ENCODE measurements around the gene ERMP1.

ERMP1 gene

GRCh38 chr9:5817862-5818261, 15.1 kb downstream of the ERMP1 start:
- Histone ChIP-seq H3K27me3 (ENCODE audit: control insufficient read depth in 1 of 2, insufficient read depth in 1 of 2, low read length in 2 of 2) (no peaks in the 10 kb centered on the region), H2AFZ (ENCODE audit: low read depth, low read length) (no peak overlapping the region), H3K23ac (ENCODE audit: low read length in 2 of 2) (no peak overlapping the region), H3K4me1 (ENCODE audit: control insufficient read depth, insufficient read depth, low read depth, low read length) (no peaks in the 10 kb centered on the region), H3K14ac (ENCODE audit: low read length in 2 of 2) (no peak overlapping the region), H3K27ac (ENCODE audit: low read length, poor library complexity, severe bottlenecking) (no peak overlapping the region), H2AK5ac (ENCODE audit: low read length, severe bottlenecking) (no peak overlapping the region), H3K4me3 (ENCODE audit: insufficient read depth in 1 of 2, low read depth in 1 of 2, low read length in 2 of 2) (no peak overlapping the region), H3K4me2 (ENCODE audit: low read length, poor library complexity, severe bottlenecking) (no peak overlapping the region), H2BK12ac (ENCODE audit: low read length in 2 of 2) (no peak overlapping the region), H2BK15ac (ENCODE audit: low read depth, poor library complexity, severe bottlenecking) (no peak overlapping the region), H4K8ac (ENCODE audit: low read length) (no peak overlapping the region), H4K91ac (ENCODE audit: low read length) (no peak overlapping the region), H3K36me3 (ENCODE audit: control insufficient read depth in 1 of 2, insufficient read depth in 2 of 2, low read depth in 1 of 2, low read length in 2 of 2) (peaks cover 4 to 12% of the 10 kb centered on the region in 2 experiments), H3K79me1 (replicated peaks; ENCODE audit: low read length, poor library complexity, severe bottlenecking) (peaks cover 10% of the 10 kb centered on the region), H3K18ac (ENCODE audit: low read depth in 1 of 2, low read length in 2 of 2) (no peak overlapping the region), H2BK120ac (ENCODE audit: low read depth, low read length) (no peak overlapping the region), H3K4ac (ENCODE audit: low read depth in 1 of 2, low read length in 2 of 2) (no peak overlapping the region), H3K9ac (ENCODE audit: low read length) (no peak overlapping the region), H3K9me3 (ENCODE audit: control insufficient read depth, low read length) (no peaks in the 10 kb centered on the region), H2BK5ac (ENCODE audit: low read depth, low read length, poor library complexity, severe bottlenecking) (no peak overlapping the region)
- WGBS: 91% methylated on average over 3 of the region's 3 CpGs
- DNase-seq: peak; percentile 59

- no peak overlapping the region for H3K4me2 ChIP-seq (ENCODE audit: low read length, poor library complexity, severe bottlenecking)
- peaks cover 4% of the 10 kb centered on the region for H3K79me1 ChIP-seq (replicated peaks; ENCODE audit: low read length, poor library complexity, severe bottlenecking)
- no peak overlapping the region for H2AK5ac ChIP-seq (ENCODE audit: low read length, severe bottlenecking)
- no CpG with 5 or more reads among the region's 1 CpG for WGBS
- no peak overlapping the region for H3K4ac ChIP-seq (ENCODE audit: low read depth in 1 of 2, low read length in 2 of 2)
- H3K9me3 ChIP-seq (ENCODE audit: control insufficient read depth, low read length): no peaks in the 10 kb centered on the region
- no peak overlapping the region for H3K23ac ChIP-seq (ENCODE audit: low read length in 2 of 2)
- H2BK5ac ChIP-seq (ENCODE audit: low read depth, low read length, poor library complexity, severe bottlenecking): no peak overlapping the region
- H4K91ac ChIP-seq (ENCODE audit: low read length): no peak overlapping the region
- H2BK15ac ChIP-seq (ENCODE audit: low read depth, poor library complexity, severe bottlenecking): no peak overlapping the region
- peaks cover 3 to 8% of the 10 kb centered on the region in 2 experiments for H3K36me3 ChIP-seq (ENCODE audit: control insufficient read depth in 1 of 2, insufficient read depth in 2 of 2, low read depth in 1 of 2, low read length in 2 of 2)
- DNase-seq: no peak
- no peak overlapping the region for H3K27ac ChIP-seq (ENCODE audit: low read length, poor library complexity, severe bottlenecking)
- H3K4me1 ChIP-seq (ENCODE audit: control insufficient read depth, insufficient read depth, low read depth, low read length): no peaks in the 10 kb centered on the region
- no peak overlapping the region for H3K9ac ChIP-seq (ENCODE audit: low read length)
- no peak overlapping the region for H3K18ac ChIP-seq (ENCODE audit: low read depth in 1 of 2, low read length in 2 of 2)
- no peak overlapping the region for H2BK12ac ChIP-seq (ENCODE audit: low read length in 2 of 2)
- no peaks in the 10 kb centered on the region for H3K27me3 ChIP-seq (ENCODE audit: control insufficient read depth in 1 of 2, insufficient read depth in 1 of 2, low read length in 2 of 2)
- no peak overlapping the region for H4K8ac ChIP-seq (ENCODE audit: low read length)
- no peak overlapping the region for H2BK120ac ChIP-seq (ENCODE audit: low read depth, low read length)
- H3K14ac ChIP-seq (ENCODE audit: low read length in 2 of 2): no peak overlapping the region
- H3K4me3 ChIP-seq (ENCODE audit: insufficient read depth in 1 of 2, low read depth in 1 of 2, low read length in 2 of 2): no peak overlapping the region
- H2AFZ ChIP-seq (ENCODE audit: low read depth, low read length): no peak overlapping the region
These were observed 17.5 kb downstream of the ERMP1 start for GRCh38 chr9:5815461-5815860.

GRCh38 chr9:5813824-5814223, 19.1 kb downstream of the ERMP1 start:
- Histone ChIP-seq H2BK120ac (ENCODE audit: low read depth, low read length) (no peak overlapping the region), H2AFZ (ENCODE audit: low read depth, low read length) (no peak overlapping the region), H2BK12ac (ENCODE audit: low read length in 2 of 2) (no peak overlapping the region), H3K79me1 (replicated peaks; ENCODE audit: low read length, poor library complexity, severe bottlenecking) (no peaks in the 10 kb centered on the region), H3K9ac (ENCODE audit: low read length) (no peak overlapping the region), H2BK5ac (ENCODE audit: low read depth, low read length, poor library complexity, severe bottlenecking) (no peak overlapping the region), H3K27ac (ENCODE audit: low read length, poor library complexity, severe bottlenecking) (no peak overlapping the region), H3K23ac (ENCODE audit: low read length in 2 of 2) (no peak overlapping the region), H3K27me3 (ENCODE audit: control insufficient read depth in 1 of 2, insufficient read depth in 1 of 2, low read length in 2 of 2) (no peaks in the 10 kb centered on the region), H3K14ac (ENCODE audit: low read length in 2 of 2) (no peak overlapping the region), H4K8ac (ENCODE audit: low read length) (no peak overlapping the region), H3K4me2 (ENCODE audit: low read length, poor library complexity, severe bottlenecking) (no peak overlapping the region), H3K9me3 (ENCODE audit: control insufficient read depth, low read length) (no peaks in the 10 kb centered on the region), H3K4me1 (ENCODE audit: control insufficient read depth, insufficient read depth, low read depth, low read length) (no peaks in the 10 kb centered on the region), H4K91ac (ENCODE audit: low read length) (no peak overlapping the region), H3K4me3 (ENCODE audit: insufficient read depth in 1 of 2, low read depth in 1 of 2, low read length in 2 of 2) (no peak overlapping the region), H2BK15ac (ENCODE audit: low read depth, poor library complexity, severe bottlenecking) (no peak overlapping the region), H2AK5ac (ENCODE audit: low read length, severe bottlenecking) (no peak overlapping the region), H3K18ac (ENCODE audit: low read depth in 1 of 2, low read length in 2 of 2) (no peak overlapping the region), H3K36me3 (ENCODE audit: control insufficient read depth in 1 of 2, insufficient read depth in 2 of 2, low read depth in 1 of 2, low read length in 2 of 2) (peaks cover 3 to 5% of the 10 kb centered on the region in 2 experiments), H3K4ac (ENCODE audit: low read depth in 1 of 2, low read length in 2 of 2) (no peak overlapping the region)
- DNase-seq: no peak
- WGBS: 98% methylated on average over 2 of the region's 3 CpGs

GRCh38 chr9:5811751-5812150, 21.2 kb downstream of the ERMP1 start:
- Histone ChIP-seq H3K18ac (ENCODE audit: low read depth in 1 of 2, low read length in 2 of 2) (no peak overlapping the region), H2BK5ac (ENCODE audit: low read depth, low read length, poor library complexity, severe bottlenecking) (no peak overlapping the region), H3K27ac (ENCODE audit: low read length, poor library complexity, severe bottlenecking) (no peak overlapping the region), H2BK12ac (ENCODE audit: low read length in 2 of 2) (no peak overlapping the region), H3K9ac (ENCODE audit: low read length) (no peak overlapping the region), H3K4me2 (ENCODE audit: low read length, poor library complexity, severe bottlenecking) (no peak overlapping the region), H4K91ac (ENCODE audit: low read length) (no peak overlapping the region), H2AFZ (ENCODE audit: low read depth, low read length) (no peak overlapping the region), H3K79me1 (replicated peaks; ENCODE audit: low read length, poor library complexity, severe bottlenecking) (no peaks in the 10 kb centered on the region), H3K27me3 (ENCODE audit: control insufficient read depth in 1 of 2, insufficient read depth in 1 of 2, low read length in 2 of 2) (no peaks in the 10 kb centered on the region), H3K14ac (ENCODE audit: low read length in 2 of 2) (no peak overlapping the region), H3K36me3 (ENCODE audit: control insufficient read depth in 1 of 2, insufficient read depth in 2 of 2, low read depth in 1 of 2, low read length in 2 of 2) (peaks cover 3% of the 10 kb centered on the region in 2 experiments), H3K4me1 (ENCODE audit: control insufficient read depth, insufficient read depth, low read depth, low read length) (no peaks in the 10 kb centered on the region), H3K23ac (ENCODE audit: low read length in 2 of 2) (no peak overlapping the region), H3K4me3 (ENCODE audit: insufficient read depth in 1 of 2, low read depth in 1 of 2, low read length in 2 of 2) (no peak overlapping the region), H2BK120ac (ENCODE audit: low read depth, low read length) (no peak overlapping the region), H3K9me3 (ENCODE audit: control insufficient read depth, low read length) (no peaks in the 10 kb centered on the region), H2AK5ac (ENCODE audit: low read length, severe bottlenecking) (no peak overlapping the region), H2BK15ac (ENCODE audit: low read depth, poor library complexity, severe bottlenecking) (no peak overlapping the region), H4K8ac (ENCODE audit: low read length) (no peak overlapping the region), H3K4ac (ENCODE audit: low read depth in 1 of 2, low read length in 2 of 2) (no peak overlapping the region)
- no peak for DNase-seq
- 100% methylated on average over 1 of the region's 1 CpG for WGBS

Data from mesenchymal stem cell (in vitro differentiated cells and primary cell).